Neural cell (in vitro differentiated cells): Measurements from ENCODE around the gene CD70.
"Not testable (repeated sequence)": the region's sequence is repeated elsewhere in the genome, so short reads cannot be mapped to it uniquely, and the experiment has no call there.

ENCODE experiments used
- CTCF ChIP-seq: fragments of 450-650 bp; IDR thresholded peaks from 2 replicates; pipeline ENCODE4 v1.5.1; 2014; ENCODE audit warnings: antibody characterized with exemption, mild to moderate bottlenecking, moderate library complexity; ENCODE audit not compliant: poor library complexity, severe bottlenecking
- EP300 ChIP-seq: fragments of 450-650 bp; conservative IDR thresholded peaks from 2 replicates; pipeline ENCODE4 v1.6.1; 2014; ENCODE audit warnings: antibody characterized with exemption, mild to moderate bottlenecking, moderate library complexity; ENCODE audit not compliant: poor library complexity, severe bottlenecking
- EZH2 ChIP-seq: fragments of 200-600, 300-800 bp; shearing (Covaris generic), sonication (generic); IDR thresholded peaks from 2 replicates; pipeline ENCODE4 v1.6.1; 2014; ENCODE audit warnings: antibody characterized with exemption, low read length, borderline replicate concordance, mild to moderate bottlenecking; ENCODE audit not compliant: insufficient read depth, poor library complexity, severe bottlenecking
- MXI1 ChIP-seq: fragments of 450-650 bp; conservative IDR thresholded peaks from 2 replicates; pipeline ENCODE4 v1.6.1; 2014; ENCODE audit warnings: antibody characterized with exemption, mild to moderate bottlenecking; ENCODE audit not compliant: poor library complexity, severe bottlenecking
- POLR2AphosphoS5 ChIP-seq: IDR thresholded peaks from 2 replicates; pipeline ENCODE4 v1.6.1; 2012
- RAD21 ChIP-seq: fragments of 450-650 bp; conservative IDR thresholded peaks from 2 replicates; pipeline ENCODE4 v1.6.1; 2014; ENCODE audit warnings: antibody characterized with exemption, mild to moderate bottlenecking, moderate library complexity
- SMC3 ChIP-seq: fragments of 450-650 bp; conservative IDR thresholded peaks from 2 replicates; pipeline ENCODE4 v1.6.1; 2014; ENCODE audit warnings: antibody characterized with exemption, mild to moderate bottlenecking, moderate library complexity; ENCODE audit not compliant: poor library complexity
- TAF1 ChIP-seq: IDR thresholded peaks from 2 replicates; pipeline ENCODE4 v1.6.1; 2012; ENCODE audit warnings: low read depth
- TF ChIP-seq, protein P1 (sequence below): IDR thresholded peaks from 2 replicates; pipeline ENCODE4 v1.6.1; 2012; ENCODE audit warnings: borderline replicate concordance

DNA sequence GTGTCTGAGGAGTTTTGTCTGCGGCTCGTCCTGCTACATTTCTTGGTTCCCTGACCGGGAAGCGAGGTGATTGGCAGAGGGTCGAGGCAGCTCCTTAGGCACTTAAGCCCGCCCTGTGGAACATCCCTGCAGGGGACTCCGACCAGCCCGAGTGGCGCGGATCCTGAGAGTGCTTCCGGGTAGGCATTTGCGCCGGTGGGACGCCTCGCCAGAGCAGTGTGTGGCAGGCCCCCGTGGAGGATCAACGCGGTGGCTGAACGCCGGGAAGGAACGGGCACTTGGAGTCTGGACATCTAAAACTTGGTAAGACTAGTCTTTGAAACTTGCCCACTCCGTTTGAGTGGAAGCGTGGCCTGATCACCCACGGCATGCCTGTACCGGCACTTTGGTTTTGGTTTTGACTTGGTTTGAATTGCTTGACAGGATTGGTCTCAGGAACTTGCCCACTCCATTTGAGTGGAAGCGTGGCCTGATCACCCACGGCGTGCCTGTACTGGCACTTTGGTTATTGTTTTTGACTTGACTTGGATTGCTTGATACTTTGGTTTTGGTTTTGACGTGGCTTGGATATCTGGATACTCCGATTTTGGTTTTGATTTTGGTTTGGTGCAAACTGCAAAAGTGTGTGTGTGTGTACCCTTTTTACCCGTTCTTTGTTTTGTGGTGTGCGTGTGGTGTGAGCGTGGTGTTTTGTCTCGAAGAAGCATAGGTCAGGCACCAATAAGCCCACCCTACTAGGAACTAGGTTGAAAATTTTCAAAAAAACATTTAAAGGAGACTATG lies 6.7 kb upstream of the CD70 start:
- TF ChIP-seq POLR2AphosphoS5, CTCF, RAD21, SMC3, TAF1, EZH2, MXI1, EP300: not testable (repeated sequence)
- TF ChIP-seq, protein P1, sequence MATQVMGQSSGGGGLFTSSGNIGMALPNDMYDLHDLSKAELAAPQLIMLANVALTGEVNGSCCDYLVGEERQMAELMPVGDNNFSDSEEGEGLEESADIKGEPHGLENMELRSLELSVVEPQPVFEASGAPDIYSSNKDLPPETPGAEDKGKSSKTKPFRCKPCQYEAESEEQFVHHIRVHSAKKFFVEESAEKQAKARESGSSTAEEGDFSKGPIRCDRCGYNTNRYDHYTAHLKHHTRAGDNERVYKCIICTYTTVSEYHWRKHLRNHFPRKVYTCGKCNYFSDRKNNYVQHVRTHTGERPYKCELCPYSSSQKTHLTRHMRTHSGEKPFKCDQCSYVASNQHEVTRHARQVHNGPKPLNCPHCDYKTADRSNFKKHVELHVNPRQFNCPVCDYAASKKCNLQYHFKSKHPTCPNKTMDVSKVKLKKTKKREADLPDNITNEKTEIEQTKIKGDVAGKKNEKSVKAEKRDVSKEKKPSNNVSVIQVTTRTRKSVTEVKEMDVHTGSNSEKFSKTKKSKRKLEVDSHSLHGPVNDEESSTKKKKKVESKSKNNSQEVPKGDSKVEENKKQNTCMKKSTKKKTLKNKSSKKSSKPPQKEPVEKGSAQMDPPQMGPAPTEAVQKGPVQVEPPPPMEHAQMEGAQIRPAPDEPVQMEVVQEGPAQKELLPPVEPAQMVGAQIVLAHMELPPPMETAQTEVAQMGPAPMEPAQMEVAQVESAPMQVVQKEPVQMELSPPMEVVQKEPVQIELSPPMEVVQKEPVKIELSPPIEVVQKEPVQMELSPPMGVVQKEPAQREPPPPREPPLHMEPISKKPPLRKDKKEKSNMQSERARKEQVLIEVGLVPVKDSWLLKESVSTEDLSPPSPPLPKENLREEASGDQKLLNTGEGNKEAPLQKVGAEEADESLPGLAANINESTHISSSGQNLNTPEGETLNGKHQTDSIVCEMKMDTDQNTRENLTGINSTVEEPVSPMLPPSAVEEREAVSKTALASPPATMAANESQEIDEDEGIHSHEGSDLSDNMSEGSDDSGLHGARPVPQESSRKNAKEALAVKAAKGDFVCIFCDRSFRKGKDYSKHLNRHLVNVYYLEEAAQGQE: not testable (repeated sequence)
